Activated CD8-positive, alpha-beta T cell treated with anti-CD3 and anti-CD28 coated beads for 36 hours (primary cell): ENCODE results near the gene IQGAP3. TPM values are rescaled to one million over a fixed set of nuclear protein-coding genes. Genes with fewer than 3 reads are reported as not detected.
A peak's percentile ranks its signal among the peaks of the same experiment; 100 is the strongest.

ENCODE experiments used
- ATAC-seq: fragments of 200-7000 bp; cut with Tn5 transposase; one replicate; pipeline ENCODE4 v1.10.0; 2021; ENCODE audit warnings: mild to moderate bottlenecking, moderate library complexity
- CTCF ChIA-PET: fragments of 350-600 bp; sonication (Branson Sonifier 250); formaldehyde crosslinking; loops from one replicate; lab custom pipeline; 2021; ENCODE audit warnings: antibody characterized with exemption; lab: Charles Lee
- POLR2A ChIA-PET: fragments of 350-600 bp; sonication (Branson Sonifier 250); formaldehyde crosslinking; loops from one replicate; lab custom pipeline; 2021; ENCODE audit warnings: antibody characterized with exemption; lab: Charles Lee
- DNase-seq: peaks from one replicate; pipeline ENCODE4 v3.0.0-alpha.2; 2020
- H3K27ac Mint-ChIP-seq: one replicate; pipeline ENCODE4 v1.8.0; 2021; ENCODE audit warnings: mild to moderate bottlenecking, mixed read lengths
- H3K27me3 Mint-ChIP-seq: one replicate; pipeline ENCODE4 v1.8.0; 2021; ENCODE audit warnings: mixed read lengths
- H3K36me3 Mint-ChIP-seq: one replicate; pipeline ENCODE4 v1.8.0; 2021; ENCODE audit warnings: low read depth, mixed read lengths
- H3K4me1 Mint-ChIP-seq: one replicate; pipeline ENCODE4 v1.8.0; 2021; ENCODE audit warnings: low read depth, mixed read lengths
- H3K4me3 Mint-ChIP-seq: one replicate; pipeline ENCODE4 v1.8.0; 2021; ENCODE audit warnings: mild to moderate bottlenecking, moderate library complexity, mixed read lengths
- H3K9me3 Mint-ChIP-seq: one replicate; pipeline ENCODE4 v1.8.0; 2021; ENCODE audit warnings: mixed read lengths
- CTCF ChIP-seq: fragments of 200-600 bp; IDR thresholded peaks from one replicate; pipeline ENCODE4 v1.8.0; 2022; ENCODE audit warnings: antibody characterized with exemption, mild to moderate bottlenecking
- intact Hi-C: fragments of 100-400 bp; cut with micrococcal nuclease; formaldehyde crosslinking; loops from one replicate; pipeline ENCODE4 v1.10.0; 2022
- total RNA-seq, 2 experiments: library from RNA; stranded (reverse); gene quantifications; one replicate each; pipeline ENCODE4 v1.2.3, GENCODE V29; 2021

IQGAP3 gene
- total RNA-seq, 2 experiments from 2014 or later, result 14.4 to 14.9 TPM

- Mint-ChIP-seq H3K27me3 (no peaks in the 10 kb centered on the region), H3K4me3 (peak overlapping the region; percentile 48), H3K36me3 (peaks cover 19% of the 10 kb centered on the region), H3K27ac (peak overlapping the region; percentile 86), H3K9me3 (no peaks in the 10 kb centered on the region), H3K4me1 (peaks cover 87% of the 10 kb centered on the region)
- no peak for ATAC-seq
- intact Hi-C loops, result no loop called here
- TF ChIP-seq CTCF, result no peak
- CTCF ChIA-PET, result interaction anchor here (0.9 to 14.3 kb wide), 5 partner anchors 9 to 138 kb away, joined by 3 to 220 read pairs (median 4); partner anchors contain the start of gene MEF2D
- no peak for DNase-seq
- POLR2A ChIA-PET, result interaction anchor here (1.4 to 15.0 kb wide), 4 partner anchors 9 to 35 kb away, joined by 3 to 245 read pairs (median 10); partner anchors contain the start of gene MEF2D
Measured at GRCh38 chr1:156489935-156490293, 82.5 kb downstream of the IQGAP3 start.

- CTCF ChIA-PET, result interaction anchor here (0.7 to 14.3 kb wide), 10 partner anchors 9 to 135 kb away, joined by 3 to 220 read pairs (median 4); partner anchors contain the start of genes IQGAP3 and MEF2D
- POLR2A ChIA-PET, result interaction anchor here (0.7 to 15.0 kb wide), 7 partner anchors 9 to 207 kb away, joined by 3 to 245 read pairs (median 3); partner anchors contain the start of gene MEF2D
- Mint-ChIP-seq H3K36me3 (peaks cover 18% of the 10 kb centered on the region), H3K4me3 (peak overlapping the region; percentile 48), H3K27me3 (no peaks in the 10 kb centered on the region), H3K4me1 (peaks cover 85% of the 10 kb centered on the region), H3K9me3 (no peaks in the 10 kb centered on the region), H3K27ac (peak overlapping the region; percentile 86)
- TF ChIP-seq CTCF, result no peak
- intact Hi-C loops, result no loop called here
- ATAC-seq, result peak; percentile 48
- DNase-seq, result peak; percentile 80
Measured at GRCh38 chr1:156489166-156489934, 83.0 kb downstream of the IQGAP3 start.

- POLR2A ChIA-PET, result interaction anchor here (0.8 to 15.0 kb wide), 7 partner anchors 8 to 207 kb away, joined by 3 to 245 read pairs (median 3); partner anchors contain the start of gene MEF2D
- CTCF ChIA-PET, result interaction anchor here (0.7 to 14.3 kb wide), 10 partner anchors 8 to 138 kb away, joined by 3 to 220 read pairs (median 4); partner anchors contain the start of genes IQGAP3 and MEF2D
- no peak for TF ChIP-seq CTCF
Measured at GRCh38 chr1:156488566-156489165, 83.7 kb downstream of the IQGAP3 start.

GRCh38 chr1:156487862-156488261 lies 84.5 kb downstream of the IQGAP3 start:
- ChIA-PET POLR2A (interaction anchor here (1.2 to 15.0 kb wide), 3 partner anchors 12 to 113 kb away, joined by 3 to 245 read pairs (median 17); partner anchors contain the start of gene MEF2D), CTCF (interaction anchor here (1.1 to 14.3 kb wide), 7 partner anchors 13 to 139 kb away, joined by 3 to 220 read pairs (median 4); partner anchors contain the start of genes IQGAP3 and MEF2D)
- no peak for TF ChIP-seq CTCF
- Mint-ChIP-seq H3K4me1 (peaks cover 75% of the 10 kb centered on the region), H3K27ac (peak overlapping the region; percentile 86), H3K4me3 (peak overlapping the region; percentile 48), H3K27me3 (no peaks in the 10 kb centered on the region), H3K36me3 (peaks cover 16% of the 10 kb centered on the region), H3K9me3 (no peaks in the 10 kb centered on the region)
- intact Hi-C loops, result no loop called here
- ATAC-seq (peak; percentile 68), DNase-seq (peak; percentile 74)

More at GRCh38 chr1:156488566-156489165, 83.7 kb downstream of the IQGAP3 start:
- DNase-seq (peak; percentile 77), ATAC-seq (peak; percentile 63)
- peak overlapping the region; percentile 86 for H3K27ac Mint-ChIP-seq
- peaks cover 16% of the 10 kb centered on the region for H3K36me3 Mint-ChIP-seq
- H3K27me3 Mint-ChIP-seq, result no peaks in the 10 kb centered on the region
- H3K4me3 Mint-ChIP-seq, result peak overlapping the region; percentile 48
- intact Hi-C loops, result no loop called here
- peaks cover 82% of the 10 kb centered on the region for H3K4me1 Mint-ChIP-seq
- no peaks in the 10 kb centered on the region for H3K9me3 Mint-ChIP-seq
